IPS DF 4.7 (cell line): ENCODE results near the gene ZDHHC22.

ENCODE experiments used
- DNase-seq: peaks from one replicate; pipeline ENCODE4 v3.0.0-alpha.2; 2013; ENCODE audit warnings: low spot score; ENCODE audit errors: extremely low read depth

The ZDHHC22 gene

GRCh38 chr14:77157740-77158139 lies 16.1 kb upstream of the ZDHHC22 start:
- no peak for DNase-seq

GRCh38 chr14:77155083-77155482 lies 13.5 kb upstream of the ZDHHC22 start:
- no peak for DNase-seq

DNA sequence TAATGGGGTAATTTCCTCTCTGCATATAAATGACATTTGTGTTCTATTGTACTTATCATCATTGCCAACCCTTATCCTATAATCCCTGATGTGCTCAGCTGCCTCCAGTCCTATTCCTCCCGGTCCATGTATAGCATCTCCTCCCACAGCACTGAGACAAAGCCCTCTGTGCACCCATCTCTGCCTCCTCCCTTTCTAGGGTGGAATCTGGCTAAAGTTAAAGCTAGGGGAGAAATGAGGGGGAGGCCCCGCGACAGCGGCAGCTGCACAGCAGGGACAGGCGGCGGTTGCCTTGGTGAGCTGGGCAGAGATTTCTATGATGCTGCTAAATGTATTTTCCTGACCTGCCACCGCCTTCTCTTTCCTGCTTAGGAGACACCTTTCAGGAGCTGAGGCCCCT lies 12.8 kb upstream of the ZDHHC22 start:
- no peak for DNase-seq

- DNase-seq, result no peak
Observed at GRCh38 chr14:77153802-77154201, 12.2 kb upstream of the ZDHHC22 start.

GRCh38 chr14:77151918-77152588 lies 10.5 kb upstream of the ZDHHC22 start:
- DNase-seq, result no peak

GRCh38 chr14:77151245-77151644 lies 9.7 kb upstream of the ZDHHC22 start:
- DNase-seq, result no peak

DNA sequence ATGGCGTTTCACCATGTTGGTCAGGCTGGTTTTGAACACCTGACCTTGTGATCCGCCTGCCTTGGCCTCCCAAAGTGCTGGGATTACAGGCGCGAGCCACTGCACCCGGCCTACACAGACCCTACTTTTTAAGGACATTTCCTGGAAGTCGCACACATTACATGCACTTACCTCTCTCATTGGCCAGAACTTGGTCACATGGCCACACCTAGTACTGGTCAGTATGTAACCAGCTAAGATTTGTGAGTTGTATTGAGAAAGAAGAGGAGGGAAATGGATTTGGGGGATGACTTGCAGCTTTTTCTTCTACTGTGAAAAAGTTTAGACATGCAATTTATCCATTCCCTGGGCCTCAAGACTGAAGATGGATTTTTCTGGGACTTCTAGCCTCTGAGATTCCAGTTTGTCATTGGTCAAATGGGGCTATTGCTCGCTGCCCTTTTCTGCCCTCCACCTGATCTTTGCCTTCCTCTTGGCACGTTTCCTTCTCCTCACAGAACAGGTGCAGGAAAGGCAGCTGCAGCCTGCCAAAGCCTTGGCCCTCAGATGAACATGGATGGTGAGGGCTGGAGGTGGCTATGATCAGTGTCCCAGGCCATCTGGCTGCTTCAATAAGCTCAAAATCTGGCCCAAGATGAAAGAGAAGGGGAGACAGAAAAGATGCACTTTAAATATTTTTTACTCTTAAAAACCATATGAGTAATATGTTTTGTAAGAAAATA lies 7.1 kb upstream of the ZDHHC22 start:
- DNase-seq, result no peak

DNA sequence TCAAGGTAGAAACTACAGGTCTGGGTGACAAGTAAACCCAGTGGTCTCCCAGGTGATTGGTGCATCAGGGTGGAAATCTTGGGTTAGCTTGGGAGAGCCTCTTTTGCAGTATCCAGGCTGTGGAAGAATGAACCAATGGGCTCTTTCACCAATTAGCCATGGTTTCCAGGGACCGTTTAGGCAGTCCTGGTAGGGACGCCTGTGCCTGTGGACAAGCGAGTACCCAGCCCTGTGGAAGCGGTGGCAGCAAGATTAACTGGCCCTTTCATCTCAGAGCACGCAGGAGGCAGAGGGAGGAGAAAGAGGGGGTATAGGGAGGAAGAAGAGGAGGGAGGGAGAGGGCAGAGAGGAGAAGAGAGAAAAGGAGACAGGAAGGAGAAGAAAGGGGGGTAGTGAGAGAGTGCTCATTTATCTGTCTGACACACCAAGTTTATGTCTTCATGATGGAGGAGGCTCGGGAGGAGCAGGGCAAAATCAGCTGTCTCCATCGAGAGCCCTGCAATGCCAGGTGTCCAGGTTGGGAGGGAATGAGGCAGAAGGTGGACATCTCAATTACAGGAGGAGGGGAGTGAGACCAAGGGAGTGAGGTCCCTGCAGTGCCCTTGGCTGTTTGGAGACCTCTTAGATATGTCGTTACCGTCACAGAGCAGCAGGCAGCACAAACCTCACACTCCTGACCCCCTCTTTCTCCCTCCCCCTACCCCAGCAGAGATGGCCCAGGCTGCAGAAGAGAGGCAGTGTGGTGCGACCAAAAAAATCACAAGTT lies 4.6 kb upstream of the ZDHHC22 start:
- no peak for DNase-seq

DNA sequence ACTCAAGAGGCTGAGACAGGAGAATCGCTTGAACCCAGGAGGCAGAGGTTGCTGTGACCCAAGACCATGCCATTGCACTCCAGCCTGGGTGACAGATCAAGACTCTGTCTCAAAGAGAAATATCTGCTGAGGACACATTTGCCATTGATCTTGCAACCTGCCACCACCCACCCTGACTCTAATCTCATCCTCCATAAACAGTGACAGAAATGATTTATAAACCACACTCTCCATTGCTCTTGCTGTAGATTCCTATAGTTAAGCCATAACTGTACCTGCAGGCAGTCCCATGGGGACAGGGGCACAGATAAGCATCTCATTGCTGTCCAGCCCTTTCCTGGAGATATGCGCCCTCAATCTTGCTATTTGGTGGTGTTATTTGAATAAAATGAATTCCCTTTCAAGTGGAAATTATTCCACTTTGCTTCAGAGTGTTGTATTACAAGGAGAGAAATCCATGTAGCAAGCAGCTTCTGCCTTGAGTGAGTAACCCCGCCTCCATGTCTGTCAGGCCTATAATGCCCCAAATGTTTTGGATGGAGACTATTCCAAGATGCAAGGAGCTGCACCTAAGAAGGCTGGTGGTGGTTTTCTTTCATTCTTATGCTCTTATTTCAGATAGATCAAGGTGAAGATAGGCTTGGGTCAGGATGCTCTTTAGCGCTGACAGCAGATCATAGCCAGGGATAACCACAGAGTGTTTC lies 3.0 kb upstream of the ZDHHC22 start:
- no peak for DNase-seq

- DNase-seq, result no peak
Observed at GRCh38 chr14:77143071-77143470, 1.5 kb upstream of the ZDHHC22 start.

DNA sequence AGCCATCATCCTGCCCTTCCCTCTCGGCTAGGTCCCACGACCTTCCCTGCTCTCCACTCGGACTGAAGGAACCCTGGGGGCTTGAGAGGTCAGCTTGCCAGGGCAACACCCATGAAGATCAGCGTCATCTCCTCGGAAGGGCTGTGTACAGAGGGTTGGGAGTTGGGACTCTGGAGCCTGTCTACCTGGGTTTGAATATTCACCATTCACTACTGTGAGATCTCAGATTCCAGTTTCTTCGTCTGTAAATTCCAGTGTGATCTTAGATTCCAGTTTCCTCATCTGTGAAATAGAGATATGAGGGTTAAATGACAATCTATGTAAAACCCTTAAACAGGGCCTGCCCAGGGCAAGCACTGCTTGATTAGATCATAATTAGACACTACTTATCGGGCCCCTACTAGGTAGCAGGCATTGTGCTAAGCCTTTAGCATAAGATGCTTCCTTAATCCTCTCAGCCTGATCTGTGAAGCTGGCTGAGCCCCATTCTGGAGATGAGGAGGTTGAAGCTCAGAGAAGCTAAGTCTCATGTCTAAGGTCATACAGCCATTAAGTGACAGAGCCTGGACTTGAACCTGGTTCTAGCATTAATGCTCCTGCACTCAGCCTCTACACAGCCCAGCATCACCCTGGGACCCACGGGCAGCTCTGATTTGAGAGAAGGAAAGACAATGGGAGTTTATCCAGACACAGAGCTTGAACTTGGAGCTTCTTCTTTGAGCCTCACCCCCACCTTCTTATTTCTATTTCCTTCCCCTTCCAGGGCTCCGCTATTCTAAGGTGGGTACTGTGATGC lies 612 bp upstream of the ZDHHC22 start:
- DNase-seq, result no peak

GRCh38 chr14:77140359-77141213 lies 1.0 kb downstream of the ZDHHC22 start:
- no peak for DNase-seq

GRCh38 chr14:77139540-77140358 lies 1.8 kb downstream of the ZDHHC22 start:
- DNase-seq, result no peak

DNA sequence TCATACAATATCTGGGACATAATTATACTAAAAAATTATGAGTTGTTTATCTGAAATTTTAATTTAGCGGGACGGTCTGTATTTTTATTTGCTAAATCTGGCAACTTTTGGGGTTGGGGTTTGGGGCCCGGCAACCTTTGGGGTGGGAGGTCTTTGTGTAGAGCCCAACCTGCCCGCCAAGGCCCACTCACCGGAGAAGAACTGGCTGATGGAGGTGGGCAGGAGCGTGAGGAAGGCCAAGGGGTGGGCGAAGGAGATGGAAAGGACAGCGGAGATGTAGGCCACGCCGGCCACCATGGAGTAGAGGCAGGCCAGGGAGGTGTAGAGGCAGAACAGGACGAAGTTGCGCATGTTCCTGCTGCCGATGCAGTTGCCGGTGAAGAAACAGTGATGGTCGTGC lies 2.6 kb downstream of the ZDHHC22 start:
- no peak for DNase-seq

- no peak for DNase-seq
Observed at GRCh38 chr14:77133720-77134338, 7.8 kb downstream of the ZDHHC22 start.

- no peak for DNase-seq
Observed at GRCh38 chr14:77131871-77132486, 9.6 kb downstream of the ZDHHC22 start.

GRCh38 chr14:77131206-77131605 lies 10.4 kb downstream of the ZDHHC22 start:
- no peak for DNase-seq

GRCh38 chr14:77130386-77130785 lies 11.2 kb downstream of the ZDHHC22 start:
- DNase-seq, result no peak
